ENCODE data around the gene COQ8B. TPM values are rescaled to one million over a fixed set of nuclear protein-coding genes. Genes with fewer than 3 reads are reported as not detected.
A peak's percentile ranks its signal among the peaks of the same experiment; 100 is the strongest.

Gene COQ8B
- total RNA-seq, 1 donor from 2014 or later = 49.9 TPM

DNA sequence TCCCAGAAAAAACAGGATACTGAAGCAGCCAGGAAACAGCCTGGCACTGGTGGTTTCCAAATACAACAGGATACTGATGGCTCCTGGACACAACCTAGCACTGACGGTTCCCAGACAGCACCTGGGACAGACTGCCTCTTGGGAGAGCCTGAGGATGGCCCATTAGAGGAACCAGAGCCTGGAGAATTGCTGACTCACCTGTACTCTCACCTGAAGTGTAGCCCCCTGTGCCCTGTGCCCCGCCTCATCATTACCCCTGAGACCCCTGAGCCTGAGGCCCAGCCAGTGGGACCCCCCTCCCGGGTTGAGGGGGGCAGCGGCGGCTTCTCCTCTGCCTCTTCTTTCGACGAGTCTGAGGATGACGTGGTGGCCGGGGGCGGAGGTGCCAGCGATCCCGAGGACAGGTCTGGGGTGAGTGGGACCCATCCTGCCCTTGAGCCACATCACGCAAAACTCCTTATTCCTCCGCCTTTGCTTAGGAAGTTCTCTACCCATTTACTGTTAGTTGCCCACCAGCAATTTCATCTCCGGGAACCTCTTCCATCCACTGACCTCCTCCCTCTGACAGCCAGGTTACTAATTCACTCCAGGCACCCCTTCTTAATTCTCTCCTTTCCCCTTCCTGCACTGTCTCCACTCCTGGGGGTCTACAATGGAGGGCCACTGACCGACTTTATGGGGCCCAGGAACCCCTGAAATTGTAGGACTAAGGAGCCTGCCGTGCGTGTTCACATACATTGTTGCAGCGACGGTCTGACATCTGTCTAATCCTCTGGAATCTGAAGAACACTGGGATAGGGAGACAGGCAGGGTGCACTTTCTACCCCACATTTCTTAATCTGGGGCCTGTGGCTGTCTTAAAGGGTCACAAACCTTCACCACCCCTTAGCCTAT lies 1.4 kb upstream of the COQ8B start:
- Mint-ChIP-seq H3K27me3 (ENCODE audit: unreplicated experiment) (peaks cover 9% of the 10 kb centered on the region), H3K36me3 (ENCODE audit: unreplicated experiment) (no peaks in the 10 kb centered on the region), H3K4me1 (ENCODE audit: low read depth, unreplicated experiment) (peaks cover 24% of the 10 kb centered on the region), H3K27ac (ENCODE audit: unreplicated experiment) (peak overlapping the region; percentile 90), H3K4me3 (ENCODE audit: unreplicated experiment) (peak overlapping the region; percentile 91), H3K9me3 (ENCODE audit: unreplicated experiment) (peaks cover 16% of the 10 kb centered on the region)
- TF ChIP-seq, protein P1, sequence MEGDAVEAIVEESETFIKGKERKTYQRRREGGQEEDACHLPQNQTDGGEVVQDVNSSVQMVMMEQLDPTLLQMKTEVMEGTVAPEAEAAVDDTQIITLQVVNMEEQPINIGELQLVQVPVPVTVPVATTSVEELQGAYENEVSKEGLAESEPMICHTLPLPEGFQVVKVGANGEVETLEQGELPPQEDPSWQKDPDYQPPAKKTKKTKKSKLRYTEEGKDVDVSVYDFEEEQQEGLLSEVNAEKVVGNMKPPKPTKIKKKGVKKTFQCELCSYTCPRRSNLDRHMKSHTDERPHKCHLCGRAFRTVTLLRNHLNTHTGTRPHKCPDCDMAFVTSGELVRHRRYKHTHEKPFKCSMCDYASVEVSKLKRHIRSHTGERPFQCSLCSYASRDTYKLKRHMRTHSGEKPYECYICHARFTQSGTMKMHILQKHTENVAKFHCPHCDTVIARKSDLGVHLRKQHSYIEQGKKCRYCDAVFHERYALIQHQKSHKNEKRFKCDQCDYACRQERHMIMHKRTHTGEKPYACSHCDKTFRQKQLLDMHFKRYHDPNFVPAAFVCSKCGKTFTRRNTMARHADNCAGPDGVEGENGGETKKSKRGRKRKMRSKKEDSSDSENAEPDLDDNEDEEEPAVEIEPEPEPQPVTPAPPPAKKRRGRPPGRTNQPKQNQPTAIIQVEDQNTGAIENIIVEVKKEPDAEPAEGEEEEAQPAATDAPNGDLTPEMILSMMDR (IDR thresholded peaks at IDR 0.05; ENCODE audit: partially characterized antibody, unreplicated experiment) = no peak
- no peak for DNase-seq

DNA sequence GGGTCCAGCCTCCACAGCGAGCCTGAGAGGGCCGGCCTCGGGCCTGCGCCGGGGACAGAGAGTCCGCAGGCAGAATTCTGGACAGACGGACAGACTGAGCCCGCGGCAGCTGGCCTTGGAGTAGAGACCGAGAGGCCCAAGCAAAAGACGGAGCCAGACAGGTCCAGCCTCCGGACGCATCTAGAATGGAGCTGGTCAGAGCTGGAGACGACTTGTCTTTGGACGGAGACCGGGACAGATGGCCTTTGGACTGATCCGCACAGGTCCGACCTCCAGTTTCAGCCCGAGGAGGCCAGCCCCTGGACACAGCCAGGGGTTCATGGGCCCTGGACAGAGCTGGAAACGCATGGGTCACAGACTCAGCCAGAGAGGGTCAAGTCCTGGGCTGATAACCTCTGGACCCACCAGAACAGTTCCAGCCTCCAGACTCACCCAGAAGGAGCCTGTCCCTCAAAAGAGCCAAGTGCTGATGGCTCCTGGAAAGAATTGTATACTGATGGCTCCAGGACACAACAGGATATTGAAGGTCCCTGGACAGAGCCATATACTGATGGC lies 716 bp upstream of the COQ8B start:
- no peaks in the 10 kb centered on the region for H3K36me3 Mint-ChIP-seq (ENCODE audit: unreplicated experiment)
- H3K27me3 Mint-ChIP-seq (ENCODE audit: unreplicated experiment) = peaks cover 12% of the 10 kb centered on the region
- TF ChIP-seq, protein P1 (IDR thresholded peaks at IDR 0.05; ENCODE audit: partially characterized antibody, unreplicated experiment) = no peak
- peaks cover 16% of the 10 kb centered on the region for H3K9me3 Mint-ChIP-seq (ENCODE audit: unreplicated experiment)
- H3K4me3 Mint-ChIP-seq (ENCODE audit: unreplicated experiment) = peak overlapping the region; percentile 91
- H3K4me1 Mint-ChIP-seq (ENCODE audit: low read depth, unreplicated experiment) = peaks cover 24% of the 10 kb centered on the region
- H3K27ac Mint-ChIP-seq (ENCODE audit: unreplicated experiment) = peak overlapping the region; percentile 85
- DNase-seq = no peak

DNA sequence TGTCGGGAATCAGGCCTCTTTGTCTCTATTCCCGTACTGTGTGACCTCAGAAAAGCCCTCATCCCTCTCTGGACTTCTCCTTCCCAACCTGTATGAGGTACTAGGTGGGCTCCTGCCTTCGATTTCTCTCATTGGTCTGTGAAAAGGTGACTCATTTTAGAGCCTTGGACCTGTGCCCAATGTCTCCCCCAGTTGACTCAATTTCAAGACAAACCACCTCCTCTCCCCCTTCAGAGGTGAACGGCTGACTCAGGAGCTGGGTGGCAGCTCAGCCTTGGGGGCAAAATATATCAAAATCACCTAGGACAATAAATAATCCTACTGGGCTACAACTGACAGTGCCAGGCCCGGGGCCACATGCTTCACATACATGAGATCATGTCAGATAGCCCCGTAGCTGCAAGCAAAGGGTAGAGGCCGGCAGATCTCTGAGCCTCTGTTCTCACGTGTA lies 630 bp downstream of the COQ8B start:
- Mint-ChIP-seq H3K36me3 (ENCODE audit: unreplicated experiment) (peaks cover 5% of the 10 kb centered on the region), H3K27me3 (ENCODE audit: unreplicated experiment) (peaks cover 12% of the 10 kb centered on the region), H3K9me3 (ENCODE audit: unreplicated experiment) (peaks cover 18% of the 10 kb centered on the region), H3K4me3 (ENCODE audit: unreplicated experiment) (peak overlapping the region; percentile 94), H3K27ac (ENCODE audit: unreplicated experiment) (peak overlapping the region; percentile 87), H3K4me1 (ENCODE audit: low read depth, unreplicated experiment) (peaks cover 22% of the 10 kb centered on the region)
- TF ChIP-seq, protein P1 (IDR thresholded peaks at IDR 0.05; ENCODE audit: partially characterized antibody, unreplicated experiment) = no peak
- no peak for DNase-seq

DNA sequence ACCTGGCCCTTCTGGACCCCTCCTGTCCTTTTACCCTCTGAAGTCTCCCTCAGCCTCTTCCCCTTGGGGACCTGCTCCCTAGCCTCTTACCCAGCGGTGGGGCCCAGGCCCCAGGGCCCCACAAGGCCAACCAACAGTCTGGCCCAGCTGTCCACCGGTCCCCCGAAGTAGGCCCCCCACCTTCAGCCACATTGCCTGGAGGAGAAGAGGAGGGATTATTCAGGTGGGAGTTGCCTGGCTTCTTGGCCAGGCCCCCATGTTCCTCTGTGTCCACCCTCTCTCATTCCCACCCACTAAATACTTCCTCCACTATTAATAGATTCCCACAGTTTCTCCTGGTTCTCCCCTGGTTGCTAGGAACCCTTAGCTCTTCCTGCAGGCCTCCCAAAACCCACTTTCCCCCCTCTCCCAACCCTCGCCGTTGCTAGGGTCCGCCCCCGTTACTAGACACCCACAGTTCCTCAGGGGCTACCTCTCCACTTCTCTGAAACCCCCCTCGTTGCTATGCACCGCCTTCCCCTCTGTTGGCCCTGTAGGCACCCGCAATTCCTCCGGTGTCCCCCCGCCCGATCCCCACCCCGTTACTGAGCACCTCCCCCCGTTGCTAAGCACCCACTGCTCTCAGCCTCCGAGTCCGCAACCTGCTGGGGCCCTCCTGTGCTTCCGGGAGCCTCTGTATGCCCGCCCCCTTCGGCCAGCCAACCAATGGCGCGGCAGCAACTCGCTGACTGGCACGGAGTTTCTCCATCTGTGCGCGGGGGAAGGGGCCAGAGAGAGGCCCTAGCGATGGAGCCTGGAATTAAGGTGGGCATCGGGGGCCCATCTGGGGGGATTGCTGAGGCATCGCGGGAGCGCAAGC lies 2.0 kb downstream of the COQ8B start:
- Mint-ChIP-seq H3K27me3 (ENCODE audit: unreplicated experiment) (peaks cover 12% of the 10 kb centered on the region), H3K9me3 (ENCODE audit: unreplicated experiment) (peaks cover 14% of the 10 kb centered on the region), H3K4me3 (ENCODE audit: unreplicated experiment) (peak overlapping the region; percentile 94), H3K36me3 (ENCODE audit: unreplicated experiment) (peaks cover 5% of the 10 kb centered on the region), H3K27ac (ENCODE audit: unreplicated experiment) (peak overlapping the region; percentile 87), H3K4me1 (ENCODE audit: low read depth, unreplicated experiment) (peaks cover 18% of the 10 kb centered on the region)
- TF ChIP-seq, protein P1 (IDR thresholded peaks at IDR 0.05; ENCODE audit: partially characterized antibody, unreplicated experiment) = no peak
- peak; percentile 95 for DNase-seq
